MG63 (cell line): ENCODE data around the gene HTRA1. TPM values are rescaled to one million over a fixed set of nuclear protein-coding genes. Genes with fewer than 3 reads are reported as not detected.

Source experiments
- DNase-seq: peaks from one replicate; pipeline ENCODE4 v3.0.0-alpha.2; 2020
- H3K27me3 ChIP-seq: fragments of 250-450 bp; sonication (Bioruptor Pico); 2 replicates; pipeline ENCODE4 v1.5.1; 2020; ENCODE audit warnings: mild to moderate bottlenecking, moderate library complexity
- H3K36me3 ChIP-seq: fragments of 250-450 bp; sonication (Bioruptor Pico); 2 replicates; pipeline ENCODE4 v1.5.1; 2020; ENCODE audit warnings: mild to moderate bottlenecking, moderate library complexity
- H3K4me3 ChIP-seq: fragments of 250-450 bp; sonication (Bioruptor Pico); 2 replicates; pipeline ENCODE4 v1.5.1; 2020; ENCODE audit warnings: mild to moderate bottlenecking, moderate library complexity
- H3K9me3 ChIP-seq: fragments of 250-450 bp; sonication (Bioruptor Pico); 2 replicates; pipeline ENCODE4 v1.5.1; 2020; ENCODE audit warnings: mild to moderate bottlenecking, moderate library complexity
- total RNA-seq: library from RNA; depleted of rRNA; stranded (reverse); fragments of >200 nt; shearing (Covaris generic); gene quantifications from 2 replicates; pipeline ENCODE4 v1.2.3, GENCODE V29; 2014; ENCODE audit warnings: low replicate concordance

Gene HTRA1
- total RNA-seq, 1 experiment from 2014 or later: 26.0 TPM

- no peaks in the 10 kb centered on the region for H3K36me3 ChIP-seq
- H3K27me3 ChIP-seq: no peaks in the 10 kb centered on the region
- no peak for DNase-seq
- H3K4me3 ChIP-seq: no peak overlapping the region
- H3K9me3 ChIP-seq: no peaks in the 10 kb centered on the region
These were observed 83.1 kb downstream of the HTRA1 start for GRCh38 chr10:122544493-122544892.

- DNase-seq: no peak
- no peaks in the 10 kb centered on the region for H3K36me3 ChIP-seq
These were observed 84.9 kb downstream of the HTRA1 start for GRCh38 chr10:122546242-122546641.

GRCh38 chr10:122548407-122549085 lies 87.2 kb downstream of the HTRA1 start:
- Histone ChIP-seq H3K36me3 (no peaks in the 10 kb centered on the region), H3K27me3 (no peaks in the 10 kb centered on the region), H3K9me3 (no peaks in the 10 kb centered on the region), H3K4me3 (no peak overlapping the region)
- DNase-seq: no peak

More at GRCh38 chr10:122546242-122546641, 84.9 kb downstream of the HTRA1 start:
- Histone ChIP-seq H3K27me3 (no peaks in the 10 kb centered on the region), H3K4me3 (no peak overlapping the region), H3K9me3 (no peaks in the 10 kb centered on the region)

GRCh38 chr10:122549636-122550035 lies 88.3 kb downstream of the HTRA1 start:
- DNase-seq: no peak
- H3K9me3 ChIP-seq: no peaks in the 10 kb centered on the region
- H3K27me3 ChIP-seq: no peaks in the 10 kb centered on the region
- no peaks in the 10 kb centered on the region for H3K36me3 ChIP-seq
- H3K4me3 ChIP-seq: no peak overlapping the region

- H3K9me3 ChIP-seq: no peaks in the 10 kb centered on the region
- H3K4me3 ChIP-seq: no peak overlapping the region
- no peaks in the 10 kb centered on the region for H3K27me3 ChIP-seq
- no peak for DNase-seq
- no peaks in the 10 kb centered on the region for H3K36me3 ChIP-seq
These were observed 89.1 kb downstream of the HTRA1 start for GRCh38 chr10:122550427-122550826.

GRCh38 chr10:122550983-122551382 lies 89.6 kb downstream of the HTRA1 start:
- H3K36me3 ChIP-seq: no peaks in the 10 kb centered on the region
- no peak for DNase-seq

GRCh38 chr10:122551450-122551849 lies 90.1 kb downstream of the HTRA1 start:
- DNase-seq: no peak
- H3K9me3 ChIP-seq: no peaks in the 10 kb centered on the region
- no peak overlapping the region for H3K4me3 ChIP-seq
- no peaks in the 10 kb centered on the region for H3K36me3 ChIP-seq
- no peaks in the 10 kb centered on the region for H3K27me3 ChIP-seq

More at GRCh38 chr10:122550983-122551382, 89.6 kb downstream of the HTRA1 start:
- H3K4me3 ChIP-seq: no peak overlapping the region
- H3K9me3 ChIP-seq: no peaks in the 10 kb centered on the region
- H3K27me3 ChIP-seq: no peaks in the 10 kb centered on the region

GRCh38 chr10:122553341-122553740 lies 92.0 kb downstream of the HTRA1 start:
- no peak for DNase-seq
- Histone ChIP-seq H3K9me3 (no peaks in the 10 kb centered on the region), H3K27me3 (no peaks in the 10 kb centered on the region; the same call in 1 of the 2 replicates), H3K36me3 (no peaks in the 10 kb centered on the region), H3K4me3 (no peak overlapping the region)

- DNase-seq: no peak
- no peak overlapping the region for H3K4me3 ChIP-seq
- H3K27me3 ChIP-seq: peaks cover 2% of the 10 kb centered on the region
- no peaks in the 10 kb centered on the region for H3K36me3 ChIP-seq
- no peaks in the 10 kb centered on the region for H3K9me3 ChIP-seq
These were observed 93.0 kb downstream of the HTRA1 start for GRCh38 chr10:122554131-122555036.

GRCh38 chr10:122555442-122555841 lies 94.1 kb downstream of the HTRA1 start:
- peaks cover 2% of the 10 kb centered on the region for H3K27me3 ChIP-seq
- H3K4me3 ChIP-seq: no peak overlapping the region
- no peaks in the 10 kb centered on the region for H3K9me3 ChIP-seq
- no peak for DNase-seq
- no peaks in the 10 kb centered on the region for H3K36me3 ChIP-seq

GRCh38 chr10:122557516-122557915 lies 96.2 kb downstream of the HTRA1 start:
- no peak overlapping the region for H3K4me3 ChIP-seq
- H3K36me3 ChIP-seq: no peaks in the 10 kb centered on the region
- H3K27me3 ChIP-seq: peaks cover 5% of the 10 kb centered on the region
- DNase-seq: no peak
- no peaks in the 10 kb centered on the region for H3K9me3 ChIP-seq

GRCh38 chr10:122558452-122558851 lies 97.1 kb downstream of the HTRA1 start:
- no peak for DNase-seq
- Histone ChIP-seq H3K36me3 (no peaks in the 10 kb centered on the region), H3K4me3 (no peak overlapping the region), H3K27me3 (peaks cover 5% of the 10 kb centered on the region), H3K9me3 (no peaks in the 10 kb centered on the region)

GRCh38 chr10:122559228-122559627 lies 97.9 kb downstream of the HTRA1 start:
- H3K4me3 ChIP-seq: no peak overlapping the region
- DNase-seq: no peak
- H3K36me3 ChIP-seq: no peaks in the 10 kb centered on the region
- peaks cover 5% of the 10 kb centered on the region for H3K27me3 ChIP-seq
- H3K9me3 ChIP-seq: no peaks in the 10 kb centered on the region

GRCh38 chr10:122560279-122560804 lies 99.0 kb downstream of the HTRA1 start, which contains the start of gene DMBT1:
Gene DMBT1, plus strand, starts transcription at chr10:122560754. Its CDS starts 17 bp downstream, at chr10:122560771.
- no peak within 1 kb of the TSS for H3K4me3 ChIP-seq
- no peak for DNase-seq
- peaks cover 8% of the 10 kb centered on the region for H3K27me3 ChIP-seq
- no peaks in the 10 kb centered on the region for H3K36me3 ChIP-seq
- H3K9me3 ChIP-seq: no peaks in the 10 kb centered on the region

GRCh38 chr10:122561212-122561611 lies 99.9 kb downstream of the HTRA1 start:
- no peak overlapping the region for H3K4me3 ChIP-seq
- no peak for DNase-seq
- no peaks in the 10 kb centered on the region for H3K9me3 ChIP-seq
- H3K36me3 ChIP-seq: no peaks in the 10 kb centered on the region
- peaks cover 8% of the 10 kb centered on the region for H3K27me3 ChIP-seq

- no peak for DNase-seq
- Histone ChIP-seq H3K36me3 (no peaks in the 10 kb centered on the region), H3K27me3 (peaks cover 8% of the 10 kb centered on the region), H3K4me3 (no peak overlapping the region), H3K9me3 (no peaks in the 10 kb centered on the region)
These were observed 100.4 kb downstream of the HTRA1 start for GRCh38 chr10:122561792-122562191.
